BJ (cell line): Measurements from ENCODE around the gene PLA2G2C. TPM values are rescaled to one million over a fixed set of nuclear protein-coding genes. Genes with fewer than 3 reads are reported as not detected.

Experiments used
- CTCF ChIA-PET: fragments of 350-600 bp; formaldehyde crosslinking; extraction: SDS; loops from one replicate; lab custom pipeline; 2021; ENCODE audit warnings: antibody characterized with exemption, inconsistent platforms; lab: Yijun Ruan, JAX
- POLR2A ChIA-PET: fragments of 300-600 bp; sonication (Branson Sonifier 250); formaldehyde crosslinking; extraction: SDS; loops from one replicate; lab custom pipeline; 2021; ENCODE audit warnings: antibody characterized with exemption; lab: Charles Lee
- DNase-seq: peaks from one replicate; pipeline ENCODE4 v3.0.0-alpha.2; 2011; ENCODE audit warnings: low read depth
- H3K27me3 ChIP-seq: 2 replicates; pipeline ENCODE4 v1.6.0; 2011; ENCODE audit warnings: low read length; ENCODE audit not compliant: control insufficient read depth, insufficient read depth
- H3K36me3 ChIP-seq: 2 replicates; pipeline ENCODE4 v1.5.1; 2011; ENCODE audit warnings: low read length; ENCODE audit not compliant: control insufficient read depth, insufficient read depth
- H3K4me3 ChIP-seq: 2 replicates; pipeline ENCODE4 v1.5.1; 2011; ENCODE audit warnings: low read depth, mild to moderate bottlenecking, control low read depth, low read length
- CTCF ChIP-seq: IDR thresholded peaks from 2 replicates; pipeline ENCODE4 v1.5.1; 2011; ENCODE audit warnings: low read depth, mild to moderate bottlenecking, control low read depth, inconsistent platforms, low read length, moderate library complexity; ENCODE audit not compliant: insufficient read depth
- polyA plus RNA-seq: library from polyadenylated mRNA; depleted of rRNA; stranded (reverse); fragments of >200 nt; gene quantifications from 2 replicates; pipeline ENCODE4 v1.2.3, GENCODE V29; 2011

Gene PLA2G2C
- polyA plus RNA-seq, 1 experiment, result not detected

- no peak for DNase-seq
- no peak for TF ChIP-seq CTCF
- no peaks in the 10 kb centered on the region; the same call in 1 of the 2 replicates for H3K27me3 ChIP-seq
- no peak overlapping the region for H3K4me3 ChIP-seq
- ChIA-PET CTCF (interaction anchor here (1.2 kb wide), 1 partner anchor 410 kb away, joined by 3 read pairs; no protein-coding TSS in a partner anchor), POLR2A (no interaction called here)
- H3K36me3 ChIP-seq, result no peaks in the 10 kb centered on the region
Measured at GRCh38 chr1:20126041-20126805, 60.1 kb downstream of the PLA2G2C start.

GRCh38 chr1:20125100-20125499 is 61.2 kb downstream of the PLA2G2C start:
- Histone ChIP-seq H3K36me3 (no peaks in the 10 kb centered on the region), H3K27me3 (no peaks in the 10 kb centered on the region; the same call in none of the 2 replicates), H3K4me3 (no peak overlapping the region)
- ChIA-PET CTCF (interaction anchor here (1.1 to 1.3 kb wide), 3 partner anchors 23 to 409 kb away, joined by 3 to 5 read pairs (median 3); no protein-coding TSS in a partner anchor), POLR2A (no interaction called here)
- no peak for DNase-seq
- no peak for TF ChIP-seq CTCF

GRCh38 chr1:20124456-20125057 is 61.8 kb downstream of the PLA2G2C start:
- no peaks in the 10 kb centered on the region; the same call in none of the 2 replicates for H3K27me3 ChIP-seq
- no peak for TF ChIP-seq CTCF
- POLR2A ChIA-PET, result no interaction called here

GRCh38 chr1:20123722-20124455 is 62.4 kb downstream of the PLA2G2C start:
- Histone ChIP-seq H3K36me3 (no peaks in the 10 kb centered on the region), H3K27me3 (no peaks in the 10 kb centered on the region; the same call in none of the 2 replicates), H3K4me3 (no peak overlapping the region)
- no peak for TF ChIP-seq CTCF
- ChIA-PET CTCF (interaction anchor here (1.1 to 1.3 kb wide), 2 partner anchors 22 to 29 kb away, joined by 3 to 5 read pairs; no protein-coding TSS in a partner anchor), POLR2A (no interaction called here)
- no peak for DNase-seq

More at GRCh38 chr1:20124456-20125057, 61.8 kb downstream of the PLA2G2C start:
- CTCF ChIA-PET, result interaction anchor here (1.1 to 1.3 kb wide), 3 partner anchors 23 to 408 kb away, joined by 3 to 5 read pairs (median 3); no protein-coding TSS in a partner anchor
- no peaks in the 10 kb centered on the region for H3K36me3 ChIP-seq
- DNase-seq, result no peak
- no peak overlapping the region for H3K4me3 ChIP-seq
